RWPE2 (cell line): ENCODE measurements around the gene ADAMTS13.

Experiments used
- ATAC-seq: fragments of 200-7000 bp; cut with Tn5 transposase; 3 replicates; pipeline ENCODE4 v1.9.1; 2021; ENCODE audit warnings: low read depth
- DNase-seq: peaks from one replicate; pipeline ENCODE4 v3.0.0-alpha.2; 2020; ENCODE audit warnings: low spot score
- H3K27ac ChIP-seq: fragments of 450-650 bp; 2 replicates; pipeline ENCODE4 v1.5.1; 2017; ENCODE audit warnings: mild to moderate bottlenecking; ENCODE audit not compliant: poor library complexity, severe bottlenecking
- H3K27me3 ChIP-seq: fragments of 250-450 bp; sonication (Bioruptor Pico); 2 replicates; pipeline ENCODE4 v1.5.1; 2021; ENCODE audit warnings: mild to moderate bottlenecking, moderate library complexity; ENCODE audit not compliant: insufficient read depth, poor library complexity, severe bottlenecking
- H3K36me3 ChIP-seq: fragments of 250-450 bp; sonication (Bioruptor Pico); 2 replicates; pipeline ENCODE4 v1.5.1; 2020; ENCODE audit warnings: low read depth, mild to moderate bottlenecking, moderate library complexity
- H3K4me1 ChIP-seq: fragments of 250-450 bp; sonication (Bioruptor Pico); 2 replicates; pipeline ENCODE4 v1.5.1; 2021; ENCODE audit warnings: mild to moderate bottlenecking, moderate library complexity; ENCODE audit not compliant: insufficient read depth, poor library complexity, severe bottlenecking
- H3K4me3 ChIP-seq: fragments of 250-450 bp; sonication (Bioruptor Pico); 2 replicates; pipeline ENCODE4 v1.5.1; 2021; ENCODE audit warnings: mild to moderate bottlenecking, moderate library complexity; ENCODE audit not compliant: severe bottlenecking
- H3K9me3 ChIP-seq: fragments of 250-450 bp; sonication (Bioruptor Pico); 2 replicates; pipeline ENCODE4 v1.5.1; 2021; ENCODE audit warnings: mild to moderate bottlenecking, moderate library complexity; ENCODE audit not compliant: severe bottlenecking
- CTCF ChIP-seq: fragments of 450-650 bp; IDR thresholded peaks from one replicate; pipeline ENCODE4 v1.5.1; 2017; ENCODE audit warnings: mild to moderate bottlenecking, moderate library complexity; ENCODE audit not compliant: poor library complexity, severe bottlenecking

The ADAMTS13 gene

GRCh38 chr9:133493428-133493827 is 71.3 kb downstream of the ADAMTS13 start:
- TF ChIP-seq CTCF: no peak
- no peak for ATAC-seq
- Histone ChIP-seq H3K4me3 (no peak overlapping the region), H3K27ac (no peak overlapping the region), H3K9me3 (no peaks in the 10 kb centered on the region), H3K36me3 (no peaks in the 10 kb centered on the region), H3K4me1 (no peaks in the 10 kb centered on the region), H3K27me3 (no peaks in the 10 kb centered on the region)
- DNase-seq: no peak

- Histone ChIP-seq H3K36me3 (no peaks in the 10 kb centered on the region), H3K27me3 (no peaks in the 10 kb centered on the region), H3K27ac (no peak overlapping the region), H3K4me3 (no peak overlapping the region), H3K4me1 (no peaks in the 10 kb centered on the region), H3K9me3 (no peaks in the 10 kb centered on the region)
- no peak for DNase-seq
- no peak for ATAC-seq
- no peak for TF ChIP-seq CTCF
These were observed 71.8 kb downstream of the ADAMTS13 start for GRCh38 chr9:133493845-133494540.

DNA sequence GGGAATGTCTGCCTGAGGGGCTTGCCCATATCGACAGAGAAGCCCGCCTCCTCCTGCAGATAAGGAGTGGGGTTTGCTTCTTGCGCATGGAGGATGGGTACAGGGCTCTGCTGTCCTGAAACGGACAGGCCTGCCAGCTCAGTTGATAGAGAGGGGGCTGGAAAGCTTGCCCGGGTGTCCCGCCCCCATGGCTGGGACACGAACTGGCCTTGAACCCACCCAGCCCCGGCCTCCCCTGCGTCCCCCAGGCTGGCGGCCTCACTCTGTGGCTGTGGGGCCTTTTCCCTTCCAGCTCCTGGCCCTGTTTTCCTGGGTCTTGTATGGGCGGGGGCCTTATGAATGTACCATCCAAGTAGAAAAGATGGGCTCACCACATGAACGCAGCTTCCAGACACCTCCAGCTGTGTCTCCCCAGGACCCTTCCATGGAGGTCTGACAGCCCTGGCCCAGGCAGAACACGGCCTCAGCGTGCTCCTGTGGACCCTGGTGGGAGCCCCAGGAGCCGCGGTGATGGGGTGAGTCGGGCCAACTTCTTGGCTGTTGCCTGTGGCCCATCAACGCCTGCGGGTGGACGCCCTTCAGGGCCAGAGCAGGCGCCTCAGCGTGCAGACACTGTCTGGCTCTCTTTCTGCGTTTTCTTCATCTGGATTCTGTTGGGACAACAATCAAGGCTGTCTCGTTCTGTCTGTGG is 72.6 kb downstream of the ADAMTS13 start:
- no peak for ATAC-seq

GRCh38 chr9:133495327-133496293 is 73.4 kb downstream of the ADAMTS13 start:
- TF ChIP-seq CTCF: no peak
- ATAC-seq (no peak), DNase-seq (no peak)
- no peaks in the 10 kb centered on the region for H3K27me3 ChIP-seq
- H3K27ac ChIP-seq: no peak overlapping the region
- no peaks in the 10 kb centered on the region for H3K9me3 ChIP-seq
- H3K4me1 ChIP-seq: no peaks in the 10 kb centered on the region
- no peak overlapping the region for H3K4me3 ChIP-seq
- no peaks in the 10 kb centered on the region for H3K36me3 ChIP-seq

More for the DNA sequence above, 72.6 kb downstream of the ADAMTS13 start:
- H3K27ac ChIP-seq: no peak overlapping the region
- H3K36me3 ChIP-seq: no peaks in the 10 kb centered on the region
- no peaks in the 10 kb centered on the region for H3K9me3 ChIP-seq
- H3K4me3 ChIP-seq: no peak overlapping the region
- no peaks in the 10 kb centered on the region for H3K4me1 ChIP-seq
- TF ChIP-seq CTCF: no peak
- no peak for DNase-seq
- H3K27me3 ChIP-seq: no peaks in the 10 kb centered on the region
